SU-DHL-6 (cell line): Measurements from ENCODE around the gene CDC6.
A peak's percentile ranks its signal among the peaks of the same experiment; 100 is the strongest.

Source experiments
- H2AFZ ChIP-seq: fragments of 200-600 bp; sonication (generic); 2 replicates; pipeline ENCODE4 v1.6.1; 2014; ENCODE audit warnings: low read depth, mild to moderate bottlenecking, moderate library complexity, mixed read lengths, antibody characterized with exemption, low read length; ENCODE audit not compliant: severe bottlenecking
- H3F3A ChIP-seq: fragments of 200-600 bp; shearing (Covaris generic); 2 replicates; pipeline ENCODE4 v1.6.0; 2016; ENCODE audit warnings: antibody characterized with exemption, mild to moderate bottlenecking; ENCODE audit not compliant: insufficient read depth
- H3K27ac ChIP-seq: fragments of 200-600 bp; sonication (generic); 2 replicates; pipeline ENCODE4 v1.5.1; 2016; ENCODE audit warnings: low read depth, mild to moderate bottlenecking, low read length, moderate library complexity, mixed read lengths
- H3K27me3 ChIP-seq: fragments of 200-600 bp; sonication (generic), shearing (Covaris generic); 2 replicates; pipeline ENCODE4 v1.6.0; 2014; ENCODE audit warnings: mild to moderate bottlenecking, low read length
- H3K36me3 ChIP-seq: fragments of 200-600 bp; sonication (generic); 2 replicates; pipeline ENCODE4 v1.6.1; 2014; ENCODE audit warnings: mild to moderate bottlenecking, low read length, mixed read lengths
- H3K4me2 ChIP-seq: fragments of 300-600, 200-600 bp; shearing (Covaris generic), sonication (generic); 2 replicates; pipeline ENCODE4 v1.6.0; 2014; ENCODE audit warnings: low read length, low read depth, mild to moderate bottlenecking; ENCODE audit not compliant: poor library complexity, severe bottlenecking
- H3K4me3 ChIP-seq: fragments of 200-600 bp; sonication (generic); 2 replicates; pipeline ENCODE4 v1.5.1; 2014; ENCODE audit warnings: antibody characterized with exemption, low read length, mild to moderate bottlenecking, mixed read lengths; ENCODE audit not compliant: insufficient read depth, poor library complexity, severe bottlenecking
- H3K79me2 ChIP-seq: fragments of 200-600 bp; sonication (generic); 2 replicates; pipeline ENCODE4 v1.6.1; 2014; ENCODE audit warnings: mild to moderate bottlenecking, low read length, moderate library complexity; ENCODE audit not compliant: insufficient read depth
- H3K9ac ChIP-seq: fragments of 200-600 bp; sonication (generic); 2 replicates; pipeline ENCODE4 v1.7.0; 2014; ENCODE audit warnings: mild to moderate bottlenecking, low read length
- H3K9me2 ChIP-seq: fragments of 200-600 bp; sonication (generic); replicated peaks from 2 replicates; pipeline ENCODE4 v1.6.1; 2014; ENCODE audit warnings: low read length; ENCODE audit not compliant: insufficient read depth
- H3K9me3 ChIP-seq: fragments of 200-600 bp; sonication (generic); 2 replicates; pipeline ENCODE4 v1.6.1; 2014; ENCODE audit warnings: low read length, mixed read lengths; ENCODE audit not compliant: insufficient read depth
- H4K20me1 ChIP-seq: fragments of 200-600 bp; sonication (generic); 2 replicates; pipeline ENCODE4 v1.6.1; 2014; ENCODE audit warnings: low read depth, mild to moderate bottlenecking, antibody characterized with exemption, low read length, moderate library complexity, mixed read lengths
- CTCF ChIP-seq: fragments of 200-600 bp; sonication (generic); IDR thresholded peaks from one replicate; pipeline ENCODE4 v1.5.1; 2017; ENCODE audit warnings: antibody characterized with exemption, mild to moderate bottlenecking, low read length, moderate library complexity; ENCODE audit not compliant: insufficient read depth, poor library complexity, severe bottlenecking
- EZH2phosphoT487 ChIP-seq: fragments of 200-600 bp; sonication (generic), shearing (Covaris generic); conservative IDR thresholded peaks from 2 replicates; pipeline ENCODE4 v1.6.1; 2018; ENCODE audit warnings: mild to moderate bottlenecking, antibody characterized with exemption, low read length, moderate library complexity, mixed read lengths

The CDC6 gene

GRCh38 chr17:40321524-40321929 is 33.8 kb downstream of the CDC6 start:
- H3K9me2 ChIP-seq: no peaks in the 10 kb centered on the region
- TF ChIP-seq EZH2phosphoT487: no peak
- H3K4me3 ChIP-seq: peak overlapping the region; percentile 35
- H3K9ac ChIP-seq: peak overlapping the region; percentile 52
- H3K27ac ChIP-seq: peak overlapping the region; percentile 87
- H3F3A ChIP-seq: peaks cover 29% of the 10 kb centered on the region
- no peaks in the 10 kb centered on the region for H3K36me3 ChIP-seq
- H3K79me2 ChIP-seq: peaks cover 44% of the 10 kb centered on the region
- no peaks in the 10 kb centered on the region for H3K27me3 ChIP-seq
- no peaks in the 10 kb centered on the region for H4K20me1 ChIP-seq
- H2AFZ ChIP-seq: no peak overlapping the region
- H3K4me2 ChIP-seq: peak overlapping the region; percentile 81
- no peaks in the 10 kb centered on the region for H3K9me3 ChIP-seq

GRCh38 chr17:40321961-40322357 is 34.3 kb downstream of the CDC6 start:
- H4K20me1 ChIP-seq: no peaks in the 10 kb centered on the region
- H2AFZ ChIP-seq: no peak overlapping the region
- peaks cover 29% of the 10 kb centered on the region for H3F3A ChIP-seq
- TF ChIP-seq EZH2phosphoT487 (no peak), CTCF (no peak)
- peak overlapping the region; percentile 87 for H3K27ac ChIP-seq
- peak overlapping the region; percentile 81 for H3K4me2 ChIP-seq
- peak overlapping the region; percentile 52 for H3K9ac ChIP-seq
- no peaks in the 10 kb centered on the region for H3K9me3 ChIP-seq
- peaks cover 49% of the 10 kb centered on the region for H3K79me2 ChIP-seq
- no peaks in the 10 kb centered on the region for H3K9me2 ChIP-seq
- H3K27me3 ChIP-seq: no peaks in the 10 kb centered on the region
- no peaks in the 10 kb centered on the region for H3K36me3 ChIP-seq
- H3K4me3 ChIP-seq: peak overlapping the region; percentile 35

GRCh38 chr17:40322358-40323315 is 35.0 kb downstream of the CDC6 start:
- Histone ChIP-seq H3K4me3 (peak overlapping the region; percentile 40), H3K36me3 (no peaks in the 10 kb centered on the region), H3K9me3 (no peaks in the 10 kb centered on the region), H2AFZ (no peak overlapping the region), H3K27me3 (no peaks in the 10 kb centered on the region), H4K20me1 (no peaks in the 10 kb centered on the region), H3K79me2 (peaks cover 55% of the 10 kb centered on the region), H3K9ac (peak overlapping the region; percentile 52), H3K27ac (peak overlapping the region; percentile 87), H3K4me2 (peak overlapping the region; percentile 81), H3F3A (peaks cover 29% of the 10 kb centered on the region), H3K9me2 (no peaks in the 10 kb centered on the region)
- TF ChIP-seq CTCF: no peak
- no peak for TF ChIP-seq EZH2phosphoT487
